GM23338 (cell line): ENCODE data around the gene SRPK2. TPM values are rescaled to one million over a fixed set of nuclear protein-coding genes. Genes with fewer than 3 reads are reported as not detected.

Source experiments
- ATAC-seq: fragments of 200-7000 bp; cut with Tn5 transposase; 3 replicates; pipeline ENCODE4 v1.9.1; 2020
- DNase-seq: peaks from one replicate; pipeline ENCODE4 v3.0.0-alpha.2; 2015; ENCODE audit warnings: low spot score
- H2AFZ ChIP-seq: fragments of 200-600 bp; sonication (generic); 2 replicates; pipeline ENCODE4 v1.8.0; 2016; ENCODE audit warnings: antibody characterized with exemption, mild to moderate bottlenecking, moderate library complexity
- H3F3A ChIP-seq: fragments of 200-600 bp; sonication (generic); replicated peaks from 2 replicates; pipeline ENCODE4 v1.8.0; 2017; ENCODE audit warnings: antibody characterized with exemption, mixed run types, low read depth
- H3K27ac ChIP-seq: fragments of 200-600 bp; sonication (generic); 2 replicates; pipeline ENCODE4 v1.6.1; 2016; ENCODE audit warnings: low read depth
- H3K27me3 ChIP-seq: fragments of 200-600 bp; sonication (generic); 2 replicates; pipeline ENCODE4 v1.8.0; 2016; ENCODE audit warnings: mild to moderate bottlenecking, mixed run types, moderate library complexity; ENCODE audit not compliant: insufficient read depth
- H3K36me3 ChIP-seq: fragments of 200-600 bp; sonication (generic); 2 replicates; pipeline ENCODE4 v1.8.0; 2016; ENCODE audit warnings: mild to moderate bottlenecking; ENCODE audit not compliant: insufficient read depth
- H3K4me1 ChIP-seq: fragments of 200-600 bp; sonication (generic); 2 replicates; pipeline ENCODE4 v1.8.0; 2016; ENCODE audit warnings: mild to moderate bottlenecking, moderate library complexity; ENCODE audit not compliant: insufficient read depth
- H3K4me2 ChIP-seq: fragments of 200-600 bp; sonication (generic); 2 replicates; pipeline ENCODE4 v1.7.1; 2017; ENCODE audit warnings: mixed run types
- H3K4me3 ChIP-seq: fragments of 200-600 bp; sonication (generic); 2 replicates; pipeline ENCODE4 v1.6.1; 2016; ENCODE audit warnings: mixed run types
- H3K79me2 ChIP-seq: fragments of 200-600 bp; sonication (generic); replicated peaks from 2 replicates; pipeline ENCODE4 v1.8.0; 2017; ENCODE audit warnings: mild to moderate bottlenecking; ENCODE audit not compliant: insufficient read depth
- H3K9me2 ChIP-seq: fragments of 200-600 bp; sonication (generic); 2 replicates; pipeline ENCODE4 v1.8.0; 2017; ENCODE audit not compliant: insufficient read depth
- H4K20me1 ChIP-seq: fragments of 200-600 bp; sonication (generic); replicated peaks from 2 replicates; pipeline ENCODE4 v1.8.0; 2017; ENCODE audit warnings: mild to moderate bottlenecking; ENCODE audit not compliant: insufficient read depth
- H3K27ac Mint-ChIP-seq: 2 replicates; pipeline ENCODE4 v1.8.0; 2020; ENCODE audit warnings: inconsistent platforms, mild to moderate bottlenecking, moderate library complexity, mixed read lengths
- H3K27me3 Mint-ChIP-seq: 3 replicates; pipeline ENCODE4 v1.8.0; 2022; ENCODE audit warnings: low read depth, mild to moderate bottlenecking, moderate library complexity, mixed read lengths, inconsistent platforms; ENCODE audit not compliant: insufficient read depth, poor library complexity
- H3K36me3 Mint-ChIP-seq: 3 replicates; pipeline ENCODE4 v1.8.0; 2021; ENCODE audit warnings: low read depth, mild to moderate bottlenecking, inconsistent platforms, moderate library complexity, mixed read lengths
- H3K4me1 Mint-ChIP-seq: 3 replicates; pipeline ENCODE4 v1.8.0; 2020; ENCODE audit warnings: mild to moderate bottlenecking, inconsistent platforms, mixed read lengths
- H3K4me3 Mint-ChIP-seq: 3 replicates; pipeline ENCODE4 v1.8.0; 2021; ENCODE audit warnings: moderate library complexity, mild to moderate bottlenecking, inconsistent platforms, mixed read lengths
- H3K9me3 Mint-ChIP-seq: 3 replicates; pipeline ENCODE4 v1.8.0; 2020; ENCODE audit warnings: moderate library complexity, mild to moderate bottlenecking, inconsistent platforms, mixed read lengths
- CREB1 ChIP-seq: fragments of 250-450 bp; sonication (Bioruptor Pico); IDR thresholded peaks from 2 replicates; pipeline ENCODE4 v1.5.0; 2020; ENCODE audit warnings: low read depth, mild to moderate bottlenecking, moderate library complexity
- EZH2 ChIP-seq: fragments of 200-600 bp; sonication (generic); IDR thresholded peaks from one replicate; pipeline ENCODE4 v1.8.0; 2017; ENCODE audit warnings: antibody characterized with exemption, mild to moderate bottlenecking, low read depth; ENCODE audit not compliant: unreplicated experiment
- EZH2phosphoT487 ChIP-seq: fragments of 200-600 bp; sonication (generic); IDR thresholded peaks from one replicate; pipeline ENCODE4 v1.8.1; 2018; ENCODE audit warnings: antibody characterized with exemption; ENCODE audit not compliant: unreplicated experiment
- JUNB ChIP-seq: IDR thresholded peaks from one replicate; pipeline ENCODE4 v1.6.1; 2016; ENCODE audit warnings: antibody characterized with exemption; ENCODE audit not compliant: unreplicated experiment
- NANOG ChIP-seq: IDR thresholded peaks from 2 replicates; pipeline ENCODE4 v1.6.1; 2016; ENCODE audit warnings: antibody characterized with exemption, borderline replicate concordance
- POLR2AphosphoS5 ChIP-seq: IDR thresholded peaks from 2 replicates; pipeline ENCODE4 v1.6.1; 2016; ENCODE audit warnings: antibody characterized with exemption, low read depth
- STAT1 ChIP-seq: IDR thresholded peaks from one replicate; pipeline ENCODE4 v1.6.1; 2016; ENCODE audit warnings: antibody characterized with exemption; ENCODE audit not compliant: unreplicated experiment
- ZNF114 ChIP-seq: fragments of 250-450 bp; sonication (Bioruptor Pico); IDR thresholded peaks from 2 replicates; pipeline ENCODE4 v1.5.0; 2020; ENCODE audit warnings: mild to moderate bottlenecking, moderate library complexity
- ZNF331 ChIP-seq: fragments of 250-450 bp; sonication (Bioruptor Pico); IDR thresholded peaks from 2 replicates; pipeline ENCODE4 v1.5.0; 2020; ENCODE audit warnings: low read depth, mild to moderate bottlenecking, moderate library complexity
- polyA plus RNA-seq: library from polyadenylated mRNA; unstranded; fragments of >200 nt; fragmentation: Nextera tagmentation; extraction: Ambion mirVana; gene quantifications from 2 replicates; pipeline ENCODE4 v1.2.1, GENCODE V29; 2016
- total RNA-seq: library from RNA; depleted of rRNA; stranded (reverse); fragments of >200 nt; shearing (Covaris generic); gene quantifications from 2 replicates; pipeline ENCODE4 v1.2.3, GENCODE V29; 2014
- TF ChIP-seq, protein P1 (sequence below), 2 experiments: fragments of 200-600 bp in 1 of 2; sonication (generic) in 1 of 2; conservative IDR thresholded peaks; 2 replicates each; pipeline versions ENCODE4 v1.5.1 to v1.6.1; 2016 to 2017; ENCODE audit warnings: antibody characterized with exemption in 2 of 2, low read depth in 2 of 2, mild to moderate bottlenecking in 2 of 2, moderate library complexity in 1 of 2
- TF ChIP-seq, protein P2 (sequence below): fragments of 250-450 bp; sonication (Bioruptor Pico); IDR thresholded peaks from 2 replicates; pipeline ENCODE4 v1.5.0; 2020; ENCODE audit warnings: mild to moderate bottlenecking, moderate library complexity
- TF ChIP-seq, protein P3 (sequence below): IDR thresholded peaks from 2 replicates; pipeline ENCODE4 v1.6.1; 2016; ENCODE audit warnings: antibody characterized with exemption
- TF ChIP-seq, protein P4 (sequence below): IDR thresholded peaks from one replicate; pipeline ENCODE4 v1.6.1; 2018; ENCODE audit warnings: antibody characterized with exemption; ENCODE audit not compliant: unreplicated experiment

SRPK2 gene
- total and polyA plus RNA-seq, 2 experiments from 2014 or later: 66.3 to 91.5 TPM

DNA sequence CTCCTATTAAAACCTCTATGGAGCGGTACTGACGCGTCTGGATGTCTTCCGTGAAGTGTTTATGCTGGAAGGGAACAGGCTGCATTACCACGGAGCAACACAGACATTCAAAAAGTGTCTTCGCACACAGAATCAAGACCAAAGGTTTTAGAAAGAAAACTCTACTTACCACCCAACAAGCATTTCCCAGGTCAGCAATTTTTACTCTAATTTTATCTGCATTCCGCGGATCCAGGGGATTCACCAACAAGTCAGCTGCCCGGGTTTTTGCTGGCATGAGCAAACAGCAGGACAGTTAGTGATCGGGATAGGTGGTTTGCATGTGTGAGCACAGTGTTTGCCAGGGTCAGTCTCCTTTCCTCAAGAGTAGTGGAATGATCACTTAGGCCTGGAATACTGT lies 255.9 kb downstream of the SRPK2 start:
- peaks cover 15% of the 10 kb centered on the region for H3K79me2 ChIP-seq
- Mint-ChIP-seq H3K9me3 (no peaks in the 10 kb centered on the region), H3K4me3 (no peak overlapping the region), H3K4me1 (peaks cover 6% of the 10 kb centered on the region), H3K36me3 (peaks cover 3% of the 10 kb centered on the region; the same call in 1 of the 3 replicates), H3K27ac (no peak overlapping the region), H3K27me3 (no peaks in the 10 kb centered on the region)
- H3F3A ChIP-seq: no peaks in the 10 kb centered on the region
- no peak overlapping the region for H3K4me3 ChIP-seq
- H3K4me1 ChIP-seq: no peaks in the 10 kb centered on the region
- no peak overlapping the region for H3K27ac ChIP-seq
- no peaks in the 10 kb centered on the region; the same call in 1 of the 2 replicates for H3K9me2 ChIP-seq
- H3K36me3 ChIP-seq: no peaks in the 10 kb centered on the region
- no peak overlapping the region for H2AFZ ChIP-seq
- no peaks in the 10 kb centered on the region for H3K27me3 ChIP-seq
- TF ChIP-seq NANOG (no peak), CREB1 (CRISPR knock-in tag) (no peak), EZH2 (no peak), ZNF114 (no peak), POLR2AphosphoS5 (no peak), ZNF331 (CRISPR knock-in tag) (no peak), JUNB (no peak), EZH2phosphoT487 (no peak), STAT1 (no peak)
- TF ChIP-seq, protein P1, sequence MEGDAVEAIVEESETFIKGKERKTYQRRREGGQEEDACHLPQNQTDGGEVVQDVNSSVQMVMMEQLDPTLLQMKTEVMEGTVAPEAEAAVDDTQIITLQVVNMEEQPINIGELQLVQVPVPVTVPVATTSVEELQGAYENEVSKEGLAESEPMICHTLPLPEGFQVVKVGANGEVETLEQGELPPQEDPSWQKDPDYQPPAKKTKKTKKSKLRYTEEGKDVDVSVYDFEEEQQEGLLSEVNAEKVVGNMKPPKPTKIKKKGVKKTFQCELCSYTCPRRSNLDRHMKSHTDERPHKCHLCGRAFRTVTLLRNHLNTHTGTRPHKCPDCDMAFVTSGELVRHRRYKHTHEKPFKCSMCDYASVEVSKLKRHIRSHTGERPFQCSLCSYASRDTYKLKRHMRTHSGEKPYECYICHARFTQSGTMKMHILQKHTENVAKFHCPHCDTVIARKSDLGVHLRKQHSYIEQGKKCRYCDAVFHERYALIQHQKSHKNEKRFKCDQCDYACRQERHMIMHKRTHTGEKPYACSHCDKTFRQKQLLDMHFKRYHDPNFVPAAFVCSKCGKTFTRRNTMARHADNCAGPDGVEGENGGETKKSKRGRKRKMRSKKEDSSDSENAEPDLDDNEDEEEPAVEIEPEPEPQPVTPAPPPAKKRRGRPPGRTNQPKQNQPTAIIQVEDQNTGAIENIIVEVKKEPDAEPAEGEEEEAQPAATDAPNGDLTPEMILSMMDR (conservative IDR thresholded peaks at IDR 0.05; ENCODE audit: low read depth in 2 of 2): no peak
- TF ChIP-seq, protein P2, sequence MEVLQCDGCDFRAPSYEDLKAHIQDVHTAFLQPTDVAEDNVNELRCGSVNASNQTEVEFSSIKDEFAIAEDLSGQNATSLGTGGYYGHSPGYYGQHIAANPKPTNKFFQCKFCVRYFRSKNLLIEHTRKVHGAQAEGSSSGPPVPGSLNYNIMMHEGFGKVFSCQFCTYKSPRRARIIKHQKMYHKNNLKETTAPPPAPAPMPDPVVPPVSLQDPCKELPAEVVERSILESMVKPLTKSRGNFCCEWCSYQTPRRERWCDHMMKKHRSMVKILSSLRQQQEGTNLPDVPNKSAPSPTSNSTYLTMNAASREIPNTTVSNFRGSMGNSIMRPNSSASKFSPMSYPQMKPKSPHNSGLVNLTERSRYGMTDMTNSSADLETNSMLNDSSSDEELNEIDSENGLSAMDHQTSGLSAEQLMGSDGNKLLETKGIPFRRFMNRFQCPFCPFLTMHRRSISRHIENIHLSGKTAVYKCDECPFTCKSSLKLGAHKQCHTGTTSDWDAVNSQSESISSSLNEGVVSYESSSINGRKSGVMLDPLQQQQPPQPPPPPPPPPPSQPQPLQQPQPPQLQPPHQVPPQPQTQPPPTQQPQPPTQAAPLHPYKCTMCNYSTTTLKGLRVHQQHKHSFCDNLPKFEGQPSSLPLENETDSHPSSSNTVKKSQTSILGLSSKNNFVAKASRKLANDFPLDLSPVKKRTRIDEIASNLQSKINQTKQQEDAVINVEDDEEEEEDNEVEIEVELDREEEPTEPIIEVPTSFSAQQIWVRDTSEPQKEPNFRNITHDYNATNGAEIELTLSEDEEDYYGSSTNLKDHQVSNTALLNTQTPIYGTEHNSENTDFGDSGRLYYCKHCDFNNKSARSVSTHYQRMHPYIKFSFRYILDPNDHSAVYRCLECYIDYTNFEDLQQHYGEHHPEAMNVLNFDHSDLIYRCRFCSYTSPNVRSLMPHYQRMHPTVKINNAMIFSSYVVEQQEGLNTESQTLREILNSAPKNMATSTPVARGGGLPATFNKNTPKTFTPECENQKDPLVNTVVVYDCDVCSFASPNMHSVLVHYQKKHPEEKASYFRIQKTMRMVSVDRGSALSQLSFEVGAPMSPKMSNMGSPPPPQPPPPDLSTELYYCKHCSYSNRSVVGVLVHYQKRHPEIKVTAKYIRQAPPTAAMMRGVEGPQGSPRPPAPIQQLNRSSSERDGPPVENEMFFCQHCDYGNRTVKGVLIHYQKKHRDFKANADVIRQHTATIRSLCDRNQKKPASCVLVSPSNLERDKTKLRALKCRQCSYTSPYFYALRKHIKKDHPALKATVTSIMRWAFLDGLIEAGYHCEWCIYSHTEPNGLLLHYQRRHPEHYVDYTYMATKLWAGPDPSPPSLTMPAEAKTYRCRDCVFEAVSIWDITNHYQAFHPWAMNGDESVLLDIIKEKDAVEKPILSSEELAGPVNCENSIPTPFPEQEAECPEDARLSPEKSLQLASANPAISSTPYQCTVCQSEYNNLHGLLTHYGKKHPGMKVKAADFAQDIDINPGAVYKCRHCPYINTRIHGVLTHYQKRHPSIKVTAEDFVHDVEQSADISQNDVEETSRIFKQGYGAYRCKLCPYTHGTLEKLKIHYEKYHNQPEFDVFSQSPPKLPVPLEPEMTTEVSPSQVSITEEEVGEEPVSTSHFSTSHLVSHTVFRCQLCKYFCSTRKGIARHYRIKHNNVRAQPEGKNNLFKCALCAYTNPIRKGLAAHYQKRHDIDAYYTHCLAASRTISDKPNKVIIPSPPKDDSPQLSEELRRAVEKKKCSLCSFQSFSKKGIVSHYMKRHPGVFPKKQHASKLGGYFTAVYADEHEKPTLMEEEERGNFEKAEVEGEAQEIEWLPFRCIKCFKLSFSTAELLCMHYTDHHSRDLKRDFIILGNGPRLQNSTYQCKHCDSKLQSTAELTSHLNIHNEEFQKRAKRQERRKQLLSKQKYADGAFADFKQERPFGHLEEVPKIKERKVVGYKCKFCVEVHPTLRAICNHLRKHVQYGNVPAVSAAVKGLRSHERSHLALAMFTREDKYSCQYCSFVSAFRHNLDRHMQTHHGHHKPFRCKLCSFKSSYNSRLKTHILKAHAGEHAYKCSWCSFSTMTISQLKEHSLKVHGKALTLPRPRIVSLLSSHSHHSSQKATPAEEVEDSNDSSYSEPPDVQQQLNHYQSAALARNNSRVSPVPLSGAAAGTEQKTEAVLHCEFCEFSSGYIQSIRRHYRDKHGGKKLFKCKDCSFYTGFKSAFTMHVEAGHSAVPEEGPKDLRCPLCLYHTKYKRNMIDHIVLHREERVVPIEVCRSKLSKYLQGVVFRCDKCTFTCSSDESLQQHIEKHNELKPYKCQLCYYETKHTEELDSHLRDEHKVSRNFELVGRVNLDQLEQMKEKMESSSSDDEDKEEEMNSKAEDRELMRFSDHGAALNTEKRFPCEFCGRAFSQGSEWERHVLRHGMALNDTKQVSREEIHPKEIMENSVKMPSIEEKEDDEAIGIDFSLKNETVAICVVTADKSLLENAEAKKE (CRISPR knock-in tag): no peak
- TF ChIP-seq, protein P3, sequence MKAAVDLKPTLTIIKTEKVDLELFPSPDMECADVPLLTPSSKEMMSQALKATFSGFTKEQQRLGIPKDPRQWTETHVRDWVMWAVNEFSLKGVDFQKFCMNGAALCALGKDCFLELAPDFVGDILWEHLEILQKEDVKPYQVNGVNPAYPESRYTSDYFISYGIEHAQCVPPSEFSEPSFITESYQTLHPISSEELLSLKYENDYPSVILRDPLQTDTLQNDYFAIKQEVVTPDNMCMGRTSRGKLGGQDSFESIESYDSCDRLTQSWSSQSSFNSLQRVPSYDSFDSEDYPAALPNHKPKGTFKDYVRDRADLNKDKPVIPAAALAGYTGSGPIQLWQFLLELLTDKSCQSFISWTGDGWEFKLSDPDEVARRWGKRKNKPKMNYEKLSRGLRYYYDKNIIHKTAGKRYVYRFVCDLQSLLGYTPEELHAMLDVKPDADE: no peak
- TF ChIP-seq, protein P4, sequence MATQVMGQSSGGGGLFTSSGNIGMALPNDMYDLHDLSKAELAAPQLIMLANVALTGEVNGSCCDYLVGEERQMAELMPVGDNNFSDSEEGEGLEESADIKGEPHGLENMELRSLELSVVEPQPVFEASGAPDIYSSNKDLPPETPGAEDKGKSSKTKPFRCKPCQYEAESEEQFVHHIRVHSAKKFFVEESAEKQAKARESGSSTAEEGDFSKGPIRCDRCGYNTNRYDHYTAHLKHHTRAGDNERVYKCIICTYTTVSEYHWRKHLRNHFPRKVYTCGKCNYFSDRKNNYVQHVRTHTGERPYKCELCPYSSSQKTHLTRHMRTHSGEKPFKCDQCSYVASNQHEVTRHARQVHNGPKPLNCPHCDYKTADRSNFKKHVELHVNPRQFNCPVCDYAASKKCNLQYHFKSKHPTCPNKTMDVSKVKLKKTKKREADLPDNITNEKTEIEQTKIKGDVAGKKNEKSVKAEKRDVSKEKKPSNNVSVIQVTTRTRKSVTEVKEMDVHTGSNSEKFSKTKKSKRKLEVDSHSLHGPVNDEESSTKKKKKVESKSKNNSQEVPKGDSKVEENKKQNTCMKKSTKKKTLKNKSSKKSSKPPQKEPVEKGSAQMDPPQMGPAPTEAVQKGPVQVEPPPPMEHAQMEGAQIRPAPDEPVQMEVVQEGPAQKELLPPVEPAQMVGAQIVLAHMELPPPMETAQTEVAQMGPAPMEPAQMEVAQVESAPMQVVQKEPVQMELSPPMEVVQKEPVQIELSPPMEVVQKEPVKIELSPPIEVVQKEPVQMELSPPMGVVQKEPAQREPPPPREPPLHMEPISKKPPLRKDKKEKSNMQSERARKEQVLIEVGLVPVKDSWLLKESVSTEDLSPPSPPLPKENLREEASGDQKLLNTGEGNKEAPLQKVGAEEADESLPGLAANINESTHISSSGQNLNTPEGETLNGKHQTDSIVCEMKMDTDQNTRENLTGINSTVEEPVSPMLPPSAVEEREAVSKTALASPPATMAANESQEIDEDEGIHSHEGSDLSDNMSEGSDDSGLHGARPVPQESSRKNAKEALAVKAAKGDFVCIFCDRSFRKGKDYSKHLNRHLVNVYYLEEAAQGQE: no peak
- ATAC-seq: no peak
- no peak overlapping the region for H3K4me2 ChIP-seq
- DNase-seq: no peak
- peaks cover 8% of the 10 kb centered on the region for H4K20me1 ChIP-seq
